M059J (cell line): ENCODE results near the gene GALNT10. TPM values are rescaled to one million over a fixed set of nuclear protein-coding genes. Genes with fewer than 3 reads are reported as not detected.
A peak's percentile ranks its signal among the peaks of the same experiment; 100 is the strongest.
"Not testable (repeated sequence)": the region's sequence is repeated elsewhere in the genome, so short reads cannot be mapped to it uniquely, and the experiment has no call there.

ENCODE experiments used
- DNase-seq: peaks from one replicate; pipeline ENCODE4 v3.0.0-alpha.2; 2012; ENCODE audit warnings: low read depth
- total RNA-seq: library from RNA; depleted of rRNA; stranded (reverse); fragments of >200 nt; shearing (Covaris generic); gene quantifications from 2 replicates; pipeline ENCODE4 v1.2.3, GENCODE V29; 2014

GALNT10 gene
- total RNA-seq, 1 experiment from 2014 or later, result 45.4 TPM

GRCh38 chr5:154352960-154353548, 162.5 kb downstream of the GALNT10 start:
- DNase-seq, result no peak

GRCh38 chr5:154355129-154355611, 164.6 kb downstream of the GALNT10 start:
- no peak for DNase-seq

- DNase-seq, result peak; percentile 29
These were observed 165.6 kb downstream of the GALNT10 start for GRCh38 chr5:154356020-154356655.

GRCh38 chr5:154356958-154357357, 166.4 kb downstream of the GALNT10 start:
- no peak for DNase-seq

GRCh38 chr5:154358516-154359220, 168.1 kb downstream of the GALNT10 start:
- DNase-seq, result no peak

- DNase-seq, result no peak
These were observed 168.7 kb downstream of the GALNT10 start for GRCh38 chr5:154359221-154359573.

GRCh38 chr5:154360241-154360640, 169.7 kb downstream of the GALNT10 start:
- DNase-seq, result not testable (repeated sequence)

GRCh38 chr5:154363411-154363810, 172.9 kb downstream of the GALNT10 start:
- DNase-seq, result no peak

GRCh38 chr5:154364771-154365170, 174.2 kb downstream of the GALNT10 start:
- no peak for DNase-seq

- peak; percentile 40 for DNase-seq
These were observed 175.3 kb downstream of the GALNT10 start for GRCh38 chr5:154365823-154366222.

- DNase-seq, result peak; percentile 56
These were observed 175.8 kb downstream of the GALNT10 start for GRCh38 chr5:154366353-154366752.

- peak; percentile 60 for DNase-seq
These were observed 176.6 kb downstream of the GALNT10 start for GRCh38 chr5:154367101-154367500.

- peak; percentile 95 for DNase-seq
These were observed 177.7 kb downstream of the GALNT10 start for GRCh38 chr5:154368041-154368800.

GRCh38 chr5:154369682-154370081, 179.1 kb downstream of the GALNT10 start:
- DNase-seq, result peak; percentile 46

GRCh38 chr5:154370119-154370518, 179.6 kb downstream of the GALNT10 start:
- DNase-seq, result peak; percentile 38

- DNase-seq, result no peak
These were observed 180.3 kb downstream of the GALNT10 start for GRCh38 chr5:154370813-154371212.

GRCh38 chr5:154371687-154372086, 181.2 kb downstream of the GALNT10 start:
- DNase-seq, result no peak

GRCh38 chr5:154372661-154373060, 182.1 kb downstream of the GALNT10 start:
- DNase-seq, result no peak

GRCh38 chr5:154373326-154373725, 182.8 kb downstream of the GALNT10 start:
- DNase-seq, result no peak

GRCh38 chr5:154373729-154374179, 183.2 kb downstream of the GALNT10 start:
- DNase-seq, result no peak

GRCh38 chr5:154374264-154374663, 183.7 kb downstream of the GALNT10 start:
- DNase-seq, result no peak
